Suprapubic skin (tissue), 4 donors: ENCODE data around the gene DMRTC1B. TPM values are rescaled to one million over a fixed set of nuclear protein-coding genes. Genes with fewer than 3 reads are reported as not detected.
"Not testable (repeated sequence)": the region's sequence is repeated elsewhere in the genome, so short reads cannot be mapped to it uniquely, and the experiment has no call there.

Experiments used
- DNase-seq, 2 donors: peaks; one replicate each; pipeline ENCODE4 v3.0.0-alpha.2; 2019; ENCODE audit warnings: low spot score in 2 of 2
- H3K27ac ChIP-seq: fragments of 200-600 bp; sonication (generic); one replicate; pipeline ENCODE4 v1.5.1; 2019
- H3K27me3 ChIP-seq: fragments of 200-600 bp; sonication (generic); one replicate; pipeline ENCODE4 v1.5.1; 2019
- H3K36me3 ChIP-seq: fragments of 200-600 bp; sonication (generic); one replicate; pipeline ENCODE4 v1.5.1; 2019
- H3K4me1 ChIP-seq: fragments of 200-600 bp; sonication (generic); one replicate; pipeline ENCODE4 v1.5.1; 2019
- H3K4me3 ChIP-seq: fragments of 200-600 bp; sonication (generic); one replicate; pipeline ENCODE4 v1.5.1; 2019; ENCODE audit warnings: mild to moderate bottlenecking
- H3K9me3 ChIP-seq: fragments of 200-600 bp; sonication (generic); one replicate; pipeline ENCODE4 v1.5.1; 2019
- WGBS: methylation state at CpG from one replicate; pipeline ENCODE4 v1.1.5; 2018; 5-methylcytosine and 5-hydroxymethylcytosine counted together
- total RNA-seq, 4 donors: library from RNA; depleted of rRNA; stranded (reverse); fragments of >200 nt; gene quantifications; one replicate each; pipeline ENCODE4 v1.1.0, GENCODE V29; 2016

The DMRTC1B gene
- total RNA-seq, 4 donors from 2014 or later = not detected

GRCh38 chrX:72788142-72788541, 11.5 kb downstream of the DMRTC1B start:
- H3K27ac ChIP-seq, H3K9me3 ChIP-seq, H3K4me3 ChIP-seq, H3K4me1 ChIP-seq, H3K36me3 ChIP-seq, DNase-seq, H3K27me3 ChIP-seq: not testable (repeated sequence)
- WGBS = no CpG with 5 or more reads among the region's 1 CpG

- H3K36me3 ChIP-seq, DNase-seq, H3K27me3 ChIP-seq, H3K9me3 ChIP-seq, H3K4me3 ChIP-seq, H3K4me1 ChIP-seq, H3K27ac ChIP-seq: not testable (repeated sequence)
- WGBS = no CpG with 5 or more reads among the region's 3 CpGs
Observed at GRCh38 chrX:72790390-72790789, 13.7 kb downstream of the DMRTC1B start.

GRCh38 chrX:72808110-72808509, 31.4 kb downstream of the DMRTC1B start, which contains the start of gene FAM236D:
TSS of gene FAM236D (minus strand) at chrX:72808210. CDS start at chrX:72808110, 100 bp downstream.
- not testable (repeated sequence) for H3K4me1 ChIP-seq, DNase-seq, H3K9me3 ChIP-seq, H3K27ac ChIP-seq, H3K36me3 ChIP-seq, H3K27me3 ChIP-seq, H3K4me3 ChIP-seq
- WGBS = no CpG with 5 or more reads among the region's 13 CpGs

- not testable (repeated sequence) for H3K9me3 ChIP-seq, DNase-seq, H3K36me3 ChIP-seq, H3K4me3 ChIP-seq, H3K4me1 ChIP-seq, H3K27me3 ChIP-seq, H3K27ac ChIP-seq
- WGBS = no CpG with 5 or more reads among the region's 13 CpGs
Observed at GRCh38 chrX:72830701-72831100, 54.0 kb downstream of the DMRTC1B start.

- not testable (repeated sequence) for H3K36me3 ChIP-seq, DNase-seq, H3K4me3 ChIP-seq, H3K4me1 ChIP-seq, H3K9me3 ChIP-seq, H3K27me3 ChIP-seq, H3K27ac ChIP-seq
- WGBS = no CpG with 5 or more reads among the region's 2 CpGs
Observed at GRCh38 chrX:72837532-72837931, 60.8 kb downstream of the DMRTC1B start.

- not testable (repeated sequence) for H3K27me3 ChIP-seq, H3K36me3 ChIP-seq, H3K4me3 ChIP-seq, DNase-seq, H3K4me1 ChIP-seq, H3K27ac ChIP-seq, H3K9me3 ChIP-seq
- WGBS = no CpG with 5 or more reads among the region's 2 CpGs
Observed at GRCh38 chrX:72882898-72883297, 106.2 kb downstream of the DMRTC1B start.

- not testable (repeated sequence) for H3K4me3 ChIP-seq, H3K27me3 ChIP-seq, H3K27ac ChIP-seq, DNase-seq, H3K9me3 ChIP-seq, H3K36me3 ChIP-seq, H3K4me1 ChIP-seq
- WGBS = no CpG with 5 or more reads among the region's 14 CpGs
Observed at GRCh38 chrX:72889740-72890139, 113.0 kb downstream of the DMRTC1B start.

Other genes with a start within 250 kb of the DMRTC1B start
- 10 to 100 TPM; 16.3 to 27.0 (median 20.2) TPM for gene HDAC8, start 204.0 kb upstream of the DMRTC1B start, total RNA-seq
- gene PHKA1, start 62.6 kb upstream of the DMRTC1B start, total RNA-seq = 1 to 10 TPM; 2.9 to 4.3 (median 4.0) TPM
- gene FAM236B, start 5.8 kb downstream of the DMRTC1B start, total RNA-seq = not detected
- not detected for gene FAM236D, start 31.3 kb downstream of the DMRTC1B start, total RNA-seq
- not detected for gene FAM236C, start 135.7 kb downstream of the DMRTC1B start, total RNA-seq
- not detected for gene FAM236A, start 161.3 kb downstream of the DMRTC1B start, total RNA-seq
- not detected for gene DMRTC1, start 166.9 kb downstream of the DMRTC1B start, total RNA-seq
- gene PABPC1L2B, start 226.0 kb downstream of the DMRTC1B start, total RNA-seq = not detected